HL-60/S4 treated with retinoic acid at 250 ng/mL for 4 days and 3 days (cell line): Measurements from ENCODE around the gene STIM1.
"Not testable (repeated sequence)": the region's sequence is repeated elsewhere in the genome, so short reads cannot be mapped to it uniquely, and the experiment has no call there.

ENCODE experiments used
- in situ Hi-C: fragments of 300-500 bp; cut with MboI; formaldehyde crosslinking; loops from 2 replicates; pipeline ENCODE4 v1.7.0; 2022; ENCODE audit warnings: low sequenced_read_pairs

The STIM1 gene

DNA sequence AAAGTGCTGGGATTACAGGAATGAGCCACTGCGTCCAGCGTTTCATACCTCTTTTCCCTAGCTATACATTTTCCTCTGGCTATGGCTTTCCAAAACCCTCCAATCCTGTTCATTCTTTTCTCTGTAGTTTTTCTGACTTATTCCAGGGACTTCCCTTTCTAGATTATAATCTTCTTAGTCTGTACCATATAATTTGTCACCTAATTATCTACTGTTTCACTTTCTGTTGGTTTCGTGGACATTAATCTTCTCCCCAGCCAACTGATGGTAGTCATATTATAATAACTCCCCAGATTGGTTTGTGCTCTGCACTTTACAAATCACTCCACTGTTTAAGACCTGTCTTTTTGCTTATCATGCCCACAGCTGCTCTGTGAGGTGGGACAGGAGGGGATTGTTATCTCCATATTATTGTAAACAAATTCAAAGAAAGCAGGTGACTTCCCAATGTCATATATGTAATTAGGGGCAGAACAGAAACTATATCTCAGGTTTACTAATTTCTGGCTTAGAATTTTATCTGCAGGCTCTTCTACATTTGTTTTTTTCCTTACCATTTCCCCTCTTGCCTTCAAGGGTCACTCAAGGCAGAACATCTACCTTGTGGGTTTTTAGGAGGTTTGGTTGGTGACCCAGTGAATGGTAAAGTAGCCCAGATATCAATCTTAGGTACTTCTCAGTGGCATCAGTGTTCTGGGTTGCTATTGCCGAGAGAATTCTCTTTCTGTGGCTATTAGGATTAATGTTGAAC is 23.9 kb downstream of the STIM1 start:
- in situ Hi-C loops: no loop called here

DNA sequence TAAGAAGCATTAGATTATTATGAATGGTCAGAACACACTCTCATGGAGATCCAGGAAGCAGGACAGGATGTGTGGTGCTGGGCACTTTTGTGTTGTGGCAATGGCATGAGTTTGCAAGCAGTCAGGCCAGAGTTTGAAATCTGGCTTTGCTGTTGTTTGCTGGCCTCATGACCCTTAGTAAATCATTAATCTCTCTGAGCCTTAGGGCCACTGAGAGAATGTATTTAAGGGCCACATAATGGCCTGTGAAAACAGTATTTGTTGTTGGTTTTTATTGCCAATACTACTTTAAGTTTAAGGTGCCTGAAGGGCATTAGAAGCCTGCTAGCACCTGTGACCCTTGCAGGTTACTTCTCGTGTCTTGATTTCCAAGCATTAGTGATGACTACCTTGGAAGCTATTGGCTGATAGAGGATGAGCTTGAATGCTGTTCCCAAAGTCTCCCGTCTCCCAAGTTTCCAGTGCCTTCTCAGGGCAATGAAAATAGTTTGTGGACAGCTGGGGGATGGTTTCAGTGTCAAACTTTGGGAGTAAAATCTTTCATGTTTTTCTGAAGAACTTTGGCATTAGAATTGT is 24.6 kb downstream of the STIM1 start:
- in situ Hi-C loops: no loop called here

DNA sequence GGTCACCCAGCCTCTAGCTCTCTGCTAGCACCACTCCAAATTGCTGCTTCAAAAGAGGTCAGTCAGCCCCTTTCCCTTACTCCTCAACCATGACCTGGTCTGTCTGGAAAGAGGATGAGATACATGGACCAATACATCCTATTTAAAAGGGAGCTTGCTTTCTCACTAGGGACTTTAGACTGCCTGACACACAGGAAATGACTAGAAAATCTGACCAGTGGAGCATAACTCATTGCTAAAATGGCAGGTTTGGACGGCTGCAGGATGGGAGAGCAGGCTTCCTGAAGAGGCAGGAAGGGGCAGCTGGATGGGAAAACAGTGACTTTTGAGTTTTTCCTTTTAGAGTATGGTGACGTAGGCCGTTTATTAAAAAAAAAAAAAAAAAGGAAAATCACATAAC is 25.3 kb downstream of the STIM1 start:
- in situ Hi-C loops: no loop called here

DNA sequence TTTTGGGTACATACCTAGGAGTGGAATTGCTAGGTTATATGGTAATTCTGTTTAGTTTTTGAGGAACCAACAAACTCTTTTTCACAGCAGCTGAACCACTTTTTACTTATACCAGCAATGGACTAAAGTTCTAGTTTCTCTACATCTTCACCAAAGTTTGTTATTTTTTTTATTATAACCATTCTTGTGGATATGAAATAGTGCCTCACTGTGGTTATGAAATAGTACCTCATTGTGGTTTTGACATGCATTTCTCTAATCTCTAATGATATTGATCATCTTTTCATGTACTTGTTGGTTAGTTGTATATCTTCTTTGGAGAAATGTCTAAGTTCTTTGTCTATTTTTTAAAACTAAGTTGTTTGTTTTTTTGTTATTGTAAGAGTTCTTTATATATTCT is 27.2 kb downstream of the STIM1 start:
- in situ Hi-C loops: no loop called here

DNA sequence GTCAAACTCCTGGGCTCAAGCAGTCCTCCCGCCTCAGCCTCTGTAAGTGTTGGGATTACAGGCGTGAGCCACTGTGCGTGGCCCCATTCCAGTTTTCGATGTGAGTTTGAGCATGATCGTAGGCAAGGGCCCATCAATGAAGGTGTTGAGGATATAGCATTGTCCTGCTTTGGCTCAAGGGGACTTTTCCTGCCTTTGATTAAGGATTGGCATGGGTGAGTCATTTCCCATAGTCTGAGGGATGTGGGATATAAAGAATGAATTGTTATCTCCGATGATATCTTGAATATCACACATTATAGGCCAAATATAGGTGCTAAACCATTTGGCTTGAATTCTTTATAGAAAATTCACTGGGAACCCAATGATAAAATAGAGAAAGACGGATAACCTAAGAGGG is 30.4 kb downstream of the STIM1 start:
- in situ Hi-C loops: no loop called here

DNA sequence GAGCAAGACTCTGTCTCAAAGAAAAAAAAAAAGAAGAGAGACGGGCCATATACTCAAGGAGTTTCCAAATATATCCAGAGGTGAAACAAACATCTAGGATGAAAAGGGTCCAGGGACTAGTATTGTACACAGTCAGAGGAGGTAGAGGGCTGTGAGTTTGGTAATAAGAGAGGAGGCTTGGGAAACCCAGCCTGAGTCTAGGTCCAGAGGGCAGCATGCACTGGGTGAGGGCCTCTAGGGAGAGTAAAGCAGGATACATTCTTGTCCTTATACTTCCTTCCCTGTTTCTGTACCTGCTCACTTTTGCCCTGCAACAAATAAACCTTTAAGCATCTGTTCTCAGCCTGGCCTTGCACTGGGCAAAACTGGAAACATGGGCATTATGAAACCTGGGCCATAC is 31.5 kb downstream of the STIM1 start:
- in situ Hi-C loops: no loop called here

DNA sequence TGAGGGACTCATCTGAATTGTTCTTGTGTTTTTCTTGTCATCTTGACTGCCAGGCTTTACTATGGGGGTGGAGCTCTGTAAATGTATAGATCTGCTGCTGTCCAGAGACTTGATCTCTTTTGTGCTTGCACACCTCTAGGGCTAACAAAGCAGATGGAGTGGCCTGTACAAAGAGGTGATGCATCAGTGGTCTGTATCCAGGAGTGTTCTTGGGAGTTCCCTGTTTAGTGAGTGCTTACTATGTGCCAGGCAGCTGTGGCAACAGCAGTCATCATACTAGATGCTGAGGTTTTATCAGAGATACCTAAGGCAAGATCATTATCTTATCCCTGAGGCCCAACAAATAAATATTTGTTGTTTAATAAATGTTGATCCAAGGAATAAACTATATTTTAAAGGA is 33.4 kb downstream of the STIM1 start:
- in situ Hi-C loops: no loop called here

DNA sequence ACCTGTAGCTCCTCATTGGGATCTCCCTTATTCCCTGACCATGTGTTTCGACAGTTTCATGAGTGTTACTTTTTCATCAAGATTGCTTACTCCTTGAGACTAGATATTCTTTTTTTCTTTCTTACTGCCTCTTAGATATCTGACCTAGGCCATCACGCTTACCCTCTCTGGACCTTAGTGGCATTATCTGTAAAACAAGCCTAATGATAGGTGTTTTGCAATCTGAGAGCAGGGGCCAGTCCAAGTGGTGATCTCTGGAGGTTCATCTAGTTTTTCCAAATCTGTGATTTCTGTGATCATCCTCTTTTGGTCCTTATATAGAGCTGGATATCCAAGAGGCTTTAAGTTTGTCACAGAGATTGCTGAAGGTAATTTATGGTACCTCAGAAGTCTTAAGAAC is 34.5 kb downstream of the STIM1 start:
- in situ Hi-C loops: no loop called here

DNA sequence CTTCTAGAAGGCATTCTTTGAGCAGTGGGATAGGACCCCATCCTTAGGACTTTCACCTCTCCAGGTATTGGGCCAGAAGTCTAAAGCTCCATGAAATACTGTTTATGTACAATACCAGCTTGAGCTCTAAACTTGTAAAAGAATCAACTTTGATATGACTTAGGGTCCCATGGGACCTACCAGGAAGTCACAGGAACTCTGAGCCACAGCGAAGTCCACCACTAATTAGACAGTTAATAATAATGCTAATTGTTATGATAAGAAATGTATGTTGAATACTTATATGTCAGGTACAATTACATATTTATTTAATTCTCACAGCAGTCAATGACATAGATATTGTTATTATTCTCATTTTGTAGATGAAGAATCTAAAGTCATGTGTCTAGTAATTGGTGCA is 35.3 kb downstream of the STIM1 start:
- in situ Hi-C loops: no loop called here

DNA sequence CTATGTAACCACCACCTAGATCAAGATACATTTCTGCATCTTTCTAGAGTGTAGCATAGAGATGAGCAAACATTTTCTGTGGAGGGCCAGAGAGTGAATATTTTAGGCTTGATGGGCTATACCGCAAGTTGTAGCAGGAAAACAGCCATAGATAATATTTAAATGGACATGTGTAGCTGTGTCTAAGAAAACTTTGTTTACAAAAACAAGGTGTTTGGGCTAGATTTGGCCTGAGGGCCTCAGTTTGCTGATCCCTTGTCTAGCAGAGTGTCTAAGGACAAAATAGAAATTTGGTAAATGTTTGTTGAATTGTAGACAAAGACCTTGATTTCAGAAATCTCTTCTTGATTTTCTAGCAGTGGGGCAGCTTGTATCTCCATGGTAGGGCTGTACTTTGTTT is 36.3 kb downstream of the STIM1 start:
- in situ Hi-C loops: no loop called here

DNA sequence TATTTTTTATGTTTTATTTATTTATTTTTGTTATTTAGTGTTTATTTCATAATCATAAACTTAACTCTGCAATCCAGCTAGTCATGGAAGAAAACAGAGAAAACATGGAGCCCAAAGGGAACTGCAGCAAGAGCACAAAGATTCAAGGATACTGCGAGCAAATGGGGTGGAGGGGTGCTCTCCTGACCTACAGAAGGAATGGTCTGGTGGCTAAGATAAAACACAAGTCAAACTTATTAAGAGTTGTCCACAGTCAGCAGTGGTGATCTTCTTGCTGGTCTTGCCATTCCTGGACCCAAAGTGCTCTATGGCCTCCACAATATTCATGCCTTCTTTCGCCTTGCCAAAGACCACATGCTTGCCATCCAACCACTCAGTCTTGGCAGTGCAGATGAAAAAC is 36.7 kb downstream of the STIM1 start:
- in situ Hi-C loops: no loop called here

DNA sequence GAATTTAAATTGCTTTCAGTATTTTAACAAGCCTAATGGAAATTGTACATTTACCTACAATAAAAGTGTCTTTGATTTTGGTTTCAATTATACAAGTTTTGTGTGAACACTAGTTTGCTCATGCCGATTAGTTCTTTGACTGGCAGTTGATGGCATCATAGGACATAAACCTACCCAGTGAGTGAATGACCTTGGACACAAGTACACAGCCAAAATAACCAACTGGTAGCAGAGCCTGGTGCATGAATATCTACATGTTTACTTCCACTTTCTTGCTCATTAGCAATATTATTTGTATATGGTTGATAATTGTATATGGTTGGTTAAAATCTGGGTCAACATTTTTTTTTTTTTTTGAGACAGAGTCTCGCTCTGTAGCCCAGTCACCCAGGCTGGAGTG is 37.8 kb downstream of the STIM1 start:
- in situ Hi-C loops: no loop called here

DNA sequence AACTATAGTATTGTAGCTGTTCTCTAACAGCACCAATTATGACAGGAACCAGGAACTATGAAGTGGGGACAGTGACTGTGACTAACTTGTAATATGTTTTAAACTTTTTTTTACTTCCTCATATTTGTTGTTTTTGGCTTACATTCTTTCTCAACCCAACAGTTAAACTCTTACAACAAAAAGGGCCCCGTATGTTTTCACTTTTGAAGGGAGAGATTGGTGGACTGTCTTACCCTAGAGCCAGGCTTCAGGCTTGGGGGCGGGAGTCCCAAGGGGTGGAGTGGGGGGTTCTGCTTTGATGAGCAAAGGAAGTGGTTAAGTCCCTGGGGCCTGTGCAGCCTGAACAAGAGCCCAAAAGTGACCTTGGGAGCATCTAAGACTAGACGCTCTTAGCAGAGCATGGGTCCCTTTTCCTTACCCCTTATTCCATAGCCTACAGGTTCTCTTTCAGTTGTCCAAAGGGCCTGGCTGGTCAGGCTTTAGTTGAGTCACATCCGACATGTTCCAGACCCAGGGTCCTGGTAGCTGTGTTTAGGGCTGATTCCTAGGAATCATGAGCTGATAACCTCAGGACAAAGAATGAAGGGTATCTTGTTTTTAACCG is 38.8 kb downstream of the STIM1 start:
- in situ Hi-C loops: no loop called here

DNA sequence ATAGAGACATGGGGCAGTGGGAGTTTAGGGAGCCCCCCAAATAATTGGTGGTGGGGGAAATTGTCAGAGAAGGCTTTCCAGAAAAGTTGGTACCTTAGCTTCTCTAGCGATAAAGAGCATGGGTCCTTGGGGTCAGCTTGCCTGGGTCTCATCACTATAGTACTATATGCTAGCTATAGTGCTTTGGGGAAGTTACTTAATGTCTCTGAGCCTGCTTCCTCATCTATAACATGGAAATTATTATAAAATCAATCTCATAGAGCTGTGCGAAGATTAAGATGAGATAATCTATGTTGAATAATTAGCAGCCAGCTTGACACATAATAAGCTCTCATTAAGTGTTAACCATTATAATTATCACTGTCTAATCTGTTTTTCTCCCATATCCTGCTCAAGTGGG is 41.2 kb downstream of the STIM1 start:
- in situ Hi-C loops: no loop called here

DNA sequence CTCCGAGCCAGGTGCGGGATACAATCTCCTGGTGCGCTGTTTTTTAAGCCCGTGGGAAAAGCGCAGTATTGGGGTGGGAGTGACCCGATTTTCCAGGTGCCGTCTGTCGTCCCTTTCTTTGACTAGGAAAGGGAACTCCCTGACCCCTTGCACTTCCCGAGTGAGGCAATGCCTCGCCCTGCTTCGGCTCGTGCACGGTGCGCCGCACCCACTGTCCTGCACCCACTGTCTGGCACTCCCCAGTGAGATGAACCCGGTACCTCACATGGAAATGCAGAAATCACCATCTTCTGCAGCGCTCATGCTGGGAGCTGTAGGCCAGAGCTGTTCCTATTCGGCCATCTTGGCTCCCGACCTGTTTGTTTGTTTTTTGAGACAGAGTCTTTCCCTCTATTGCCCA is 44.8 kb downstream of the STIM1 start:
- in situ Hi-C loops: not testable (repeated sequence)

DNA sequence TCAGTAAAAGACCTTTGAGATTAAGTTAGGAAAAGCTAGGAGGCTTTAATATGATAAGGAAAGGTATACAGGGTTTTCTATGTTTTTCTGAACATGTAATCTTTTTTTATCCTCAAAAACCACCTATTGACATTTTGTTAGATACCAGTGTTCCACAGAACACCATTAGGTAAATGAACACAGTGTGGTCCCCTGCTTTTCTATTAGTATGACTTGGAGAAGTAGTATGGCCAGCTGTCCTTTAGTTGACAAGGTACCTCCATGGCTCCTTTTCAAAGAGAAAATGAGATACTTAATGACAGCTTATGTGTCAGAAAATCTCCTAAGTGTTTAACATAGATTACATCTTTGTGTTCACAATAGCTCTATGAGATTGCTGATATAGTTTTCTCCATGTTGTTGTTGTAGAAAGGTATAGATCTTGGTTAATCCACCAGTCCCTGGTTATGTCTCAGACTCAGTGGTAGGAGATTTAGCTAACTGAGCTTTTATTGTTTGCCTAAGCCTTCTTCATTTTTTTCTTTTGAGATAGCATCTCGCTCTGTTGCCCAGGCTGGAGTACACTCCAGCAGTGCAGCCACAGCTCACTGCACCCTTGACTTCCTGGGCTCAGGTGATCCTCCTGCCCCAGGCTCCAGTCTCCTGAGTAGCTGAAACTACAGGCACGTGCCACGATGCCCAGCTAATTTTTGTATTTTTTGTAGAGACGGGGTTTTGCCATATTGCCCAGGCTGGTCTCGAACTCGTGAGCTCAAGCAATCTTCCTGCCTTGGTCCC is 46.0 kb downstream of the STIM1 start:
- in situ Hi-C loops: no loop called here

DNA sequence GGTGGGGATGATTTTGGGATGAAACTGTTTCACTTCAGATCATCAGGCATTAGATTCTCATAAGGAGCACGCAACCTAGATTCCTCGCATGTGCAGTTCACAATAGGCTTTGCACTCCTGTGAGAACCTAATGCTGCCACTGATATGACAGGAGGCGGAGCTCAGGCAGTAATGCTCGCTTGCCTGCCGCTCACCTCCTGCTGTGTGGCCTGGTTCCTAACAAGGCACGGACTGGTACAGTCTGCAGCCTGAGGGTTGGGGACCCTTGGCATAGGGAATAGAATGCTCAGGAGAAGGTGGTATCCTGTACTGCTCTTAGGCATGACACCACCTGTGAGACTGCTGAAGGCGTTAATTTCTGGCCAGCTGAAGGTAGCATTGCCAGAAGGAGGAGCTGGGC is 47.0 kb downstream of the STIM1 start:
- in situ Hi-C loops: no loop called here

DNA sequence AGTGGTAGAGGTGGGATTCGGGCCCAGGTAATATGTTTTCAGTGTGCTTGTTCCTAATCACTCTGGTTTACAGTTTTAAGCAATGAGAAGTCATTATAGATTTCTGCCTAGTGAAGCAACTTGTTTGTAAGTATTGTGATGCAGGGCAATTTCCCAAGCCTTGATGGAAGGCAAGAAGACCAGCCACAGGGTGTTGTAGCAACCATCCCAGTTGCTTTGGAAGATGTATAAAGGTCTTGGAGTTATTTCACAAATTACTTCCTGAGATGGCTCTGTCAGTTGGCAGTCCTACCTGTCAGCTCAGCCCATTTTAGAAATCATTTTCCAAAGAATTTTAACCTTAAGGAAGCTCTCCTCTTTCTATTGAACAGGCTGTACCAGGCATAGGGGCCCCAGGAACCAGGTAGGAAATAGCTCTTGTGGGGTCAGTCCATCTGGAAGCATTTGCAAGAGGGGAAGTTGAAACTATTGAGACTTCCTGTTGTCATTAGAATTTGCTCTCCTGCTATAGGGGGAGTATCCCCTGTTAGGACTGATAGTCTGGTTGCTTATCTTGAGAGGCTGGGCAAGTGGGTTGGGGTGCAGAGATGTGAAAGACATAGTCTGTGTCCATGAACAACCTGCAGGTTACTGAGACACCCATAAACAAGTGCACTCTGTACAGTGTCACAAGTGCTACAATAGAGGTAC is 47.9 kb downstream of the STIM1 start:
- in situ Hi-C loops: no loop called here

DNA sequence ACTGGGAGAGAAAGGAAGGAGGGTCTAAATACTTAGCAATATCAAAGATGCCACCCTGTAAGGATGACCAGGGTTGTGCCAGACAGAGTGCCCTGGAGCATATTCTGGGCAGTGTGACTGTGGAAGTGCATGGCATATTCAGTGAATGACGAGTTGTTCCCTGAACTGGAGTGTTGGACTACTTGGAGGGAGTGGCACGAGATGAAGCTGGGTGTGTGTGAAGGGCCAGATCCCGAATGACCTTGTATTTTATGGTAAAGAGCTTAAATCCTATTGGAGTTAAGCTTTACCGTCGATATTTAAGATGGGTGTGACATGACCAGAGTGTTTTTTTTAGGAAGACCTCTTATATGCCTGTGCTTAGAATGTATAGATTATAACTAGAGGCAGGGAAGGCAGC is 48.8 kb downstream of the STIM1 start:
- in situ Hi-C loops: no loop called here

DNA sequence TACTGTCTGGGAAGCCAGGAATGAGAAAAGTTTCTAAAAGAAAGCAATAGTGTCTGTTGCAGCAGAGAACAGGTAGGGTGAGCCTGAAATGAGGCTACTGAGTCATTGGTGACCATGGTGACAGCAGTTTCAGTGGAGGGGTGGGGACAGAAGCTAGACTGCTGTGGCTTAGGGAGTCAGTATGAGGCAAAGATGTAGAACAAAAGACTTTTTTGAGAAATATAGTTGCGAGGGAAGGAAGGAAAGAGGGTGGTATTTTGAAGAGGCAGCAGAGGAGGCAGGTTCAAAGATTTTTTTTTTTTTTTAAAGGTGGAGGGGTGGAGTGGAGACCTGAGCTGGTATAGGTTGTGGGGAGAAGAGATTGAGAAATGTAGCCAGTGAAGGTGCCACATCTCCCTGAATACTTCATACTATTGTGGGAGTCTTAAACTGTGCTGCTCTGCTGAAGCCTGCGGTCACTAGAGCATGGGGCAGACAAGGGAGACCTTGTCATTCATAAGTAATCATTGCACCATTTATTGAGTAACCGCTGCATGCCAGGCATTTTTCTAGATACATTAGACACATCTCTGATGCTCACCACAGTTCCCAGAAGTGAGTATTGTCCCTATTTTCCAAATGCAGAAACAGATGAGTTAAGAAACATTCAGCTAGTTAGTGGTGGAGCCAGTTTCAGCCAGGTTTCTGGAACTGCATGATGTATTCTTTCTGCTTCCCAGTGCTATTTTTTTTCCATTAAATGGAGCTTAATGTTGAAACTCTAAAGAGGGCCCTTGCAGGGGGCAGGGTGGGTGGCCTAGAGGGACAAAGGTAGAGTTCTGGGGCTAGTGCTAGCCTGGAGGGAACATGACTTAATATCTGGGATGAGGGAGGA is 49.9 kb downstream of the STIM1 start:
- in situ Hi-C loops: no loop called here
